ENCODE results near the gene PDAP1. TPM values are rescaled to one million over a fixed set of nuclear protein-coding genes. Genes with fewer than 3 reads are reported as not detected.

Gene PDAP1
- total and polyA plus RNA-seq, 2 of the 13 experiments (the other 11 are each of a cell fraction or from before 2014, with no cell fraction given), result 13.0 to 100 TPM

- TF ChIP-seq MAX (IDR thresholded peaks at IDR 0.05) (peak; percentile 80), ZNF207 (IDR thresholded peaks at IDR 0.05; ENCODE audit: borderline replicate concordance) (no peak), CBX2 (IDR thresholded peaks at IDR 0.05; ENCODE audit: low read depth, low read length) (no peak), CBX2 (CRISPR knock-in tag; IDR thresholded peaks at IDR 0.05; ENCODE audit: low read depth) (no peak), SOX5 (CRISPR knock-in tag; IDR thresholded peaks at IDR 0.05; ENCODE audit: borderline replicate concordance) (peak; percentile 35; the same call in 1 of the 2 replicates), ARNT (IDR thresholded peaks at IDR 0.05) (no peak), HOXA7 (CRISPR knock-in tag; IDR thresholded peaks at IDR 0.05) (no peak), RCOR2 (CRISPR knock-in tag; IDR thresholded peaks at IDR 0.05) (0 out of 2 replicates have a peak, but pooled peaks have one; percentile 33), ZNF451 (CRISPR knock-in tag; IDR thresholded peaks at IDR 0.05) (0 out of 2 replicates have a peak, but pooled peaks have one; percentile 40), NFE2L1 (CRISPR knock-in tag; IDR thresholded peaks at IDR 0.05; ENCODE audit: borderline replicate concordance) (0 out of 2 replicates have a peak, but pooled peaks have one; percentile 47), ZNF350 (CRISPR knock-in tag; IDR thresholded peaks at IDR 0.05; ENCODE audit: borderline replicate concordance, low read depth) (peak; percentile 98), ISL2 (CRISPR knock-in tag; IDR thresholded peaks at IDR 0.05) (peak; percentile 56; the same call in 1 of the 2 replicates), EHMT2 (IDR thresholded peaks at IDR 0.05; ENCODE audit: borderline replicate concordance, low read depth, low read length) (no peak), ZSCAN31 (CRISPR knock-in tag; IDR thresholded peaks at IDR 0.05; ENCODE audit: low read depth) (no peak; the same call in 1 of the 2 replicates), SIX4 (CRISPR knock-in tag; IDR thresholded peaks at IDR 0.05) (peak; percentile 59; the same call in 1 of the 2 replicates), ZNF703 (CRISPR knock-in tag; IDR thresholded peaks at IDR 0.05; ENCODE audit: borderline replicate concordance) (no peak), ZNF83 (CRISPR knock-in tag; IDR thresholded peaks at IDR 0.05; ENCODE audit: borderline replicate concordance) (0 out of 2 replicates have a peak, but pooled peaks have one; percentile 37), ZBTB42 (CRISPR knock-in tag; IDR thresholded peaks at IDR 0.05) (no peak), KLF12 (CRISPR knock-in tag; IDR thresholded peaks at IDR 0.05; ENCODE audit: borderline replicate concordance) (no peak; the same call in 1 of the 2 replicates), ZBTB37 (CRISPR knock-in tag; IDR thresholded peaks at IDR 0.05) (no peak), ZNF605 (CRISPR knock-in tag; IDR thresholded peaks at IDR 0.05) (peak; percentile 93), CCDC6 (CRISPR knock-in tag; IDR thresholded peaks at IDR 0.05) (peak; percentile 80; the same call in 1 of the 2 replicates), JDP2 (CRISPR knock-in tag; IDR thresholded peaks at IDR 0.05; ENCODE audit: borderline replicate concordance) (no peak), EEA1 (CRISPR knock-in tag; IDR thresholded peaks at IDR 0.05; ENCODE audit: borderline replicate concordance) (peak; percentile 78; the same call in 1 of the 2 replicates), SMARCE1 (IDR thresholded peaks at IDR 0.05; ENCODE audit: borderline replicate concordance) (no peak)
- TF ChIP-seq, protein P1, sequence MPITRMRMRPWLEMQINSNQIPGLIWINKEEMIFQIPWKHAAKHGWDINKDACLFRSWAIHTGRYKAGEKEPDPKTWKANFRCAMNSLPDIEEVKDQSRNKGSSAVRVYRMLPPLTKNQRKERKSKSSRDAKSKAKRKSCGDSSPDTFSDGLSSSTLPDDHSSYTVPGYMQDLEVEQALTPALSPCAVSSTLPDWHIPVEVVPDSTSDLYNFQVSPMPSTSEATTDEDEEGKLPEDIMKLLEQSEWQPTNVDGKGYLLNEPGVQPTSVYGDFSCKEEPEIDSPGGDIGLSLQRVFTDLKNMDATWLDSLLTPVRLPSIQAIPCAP (CRISPR knock-in tag; IDR thresholded peaks at IDR 0.05; ENCODE audit: low read depth), result no peak
- TF ChIP-seq, protein P2, sequence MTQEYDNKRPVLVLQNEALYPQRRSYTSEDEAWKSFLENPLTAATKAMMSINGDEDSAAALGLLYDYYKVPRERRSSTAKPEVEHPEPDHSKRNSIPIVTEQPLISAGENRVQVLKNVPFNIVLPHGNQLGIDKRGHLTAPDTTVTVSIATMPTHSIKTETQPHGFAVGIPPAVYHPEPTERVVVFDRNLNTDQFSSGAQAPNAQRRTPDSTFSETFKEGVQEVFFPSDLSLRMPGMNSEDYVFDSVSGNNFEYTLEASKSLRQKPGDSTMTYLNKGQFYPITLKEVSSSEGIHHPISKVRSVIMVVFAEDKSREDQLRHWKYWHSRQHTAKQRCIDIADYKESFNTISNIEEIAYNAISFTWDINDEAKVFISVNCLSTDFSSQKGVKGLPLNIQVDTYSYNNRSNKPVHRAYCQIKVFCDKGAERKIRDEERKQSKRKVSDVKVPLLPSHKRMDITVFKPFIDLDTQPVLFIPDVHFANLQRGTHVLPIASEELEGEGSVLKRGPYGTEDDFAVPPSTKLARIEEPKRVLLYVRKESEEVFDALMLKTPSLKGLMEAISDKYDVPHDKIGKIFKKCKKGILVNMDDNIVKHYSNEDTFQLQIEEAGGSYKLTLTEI (CRISPR knock-in tag; conservative IDR thresholded peaks at IDR 0.05), result no peak
These were observed at the start of gene PDAP1, which contains the start of gene BUD31 (continued) for GRCh38 chr7:99408379-99409191.
